ENCODE data around the gene WNT9B. TPM values are rescaled to one million over a fixed set of nuclear protein-coding genes. Genes with fewer than 3 reads are reported as not detected.

Gene WNT9B
- total and polyA plus RNA-seq, 2 of the 13 experiments (the other 11 are each of a cell fraction or from before 2014, with no cell fraction given) = not detected

- no peak for TF ChIP-seq MED1 (CRISPR knock-in tag; IDR thresholded peaks at IDR 0.05)
- H3K9ac ChIP-seq (ENCODE audit: insufficient read depth, low read depth, low read length) = no peak overlapping the region
- H3K4me2 ChIP-seq (ENCODE audit: low read depth, low read length) = no peak overlapping the region
- no peaks in the 10 kb centered on the region for H3K9me3 ChIP-seq (ENCODE audit: low read length)
- no peak overlapping the region for H3K27ac ChIP-seq (ENCODE audit: extremely low read length, insufficient read depth, low read length)
- WGBS (ENCODE audit: low lambda C conversion rate) = 29% methylated on average over 3 of the region's 3 CpGs
- H4K20me1 ChIP-seq (ENCODE audit: insufficient read depth, low read length) = no peaks in the 10 kb centered on the region
- no TSS peak for BruUV-seq (replicated peaks)
- ATAC-seq (no peak), DNase-seq (ENCODE audit: low spot score) (no peak), FAIRE-seq (no peak)
- H3K4me3 ChIP-seq (replicated peaks in 1 of 3; ENCODE audit: insufficient read depth in 1 of 3, low read depth in 2 of 3, low read length in 3 of 3) = no peak overlapping the region
- no peaks in the 10 kb centered on the region for H3K36me3 ChIP-seq (replicated peaks in 1 of 2; ENCODE audit: control insufficient read depth in 1 of 2, insufficient read depth in 2 of 2, low read length in 2 of 2)
- CTCF ChIA-PET (ENCODE audit: low intra/inter-chr PET ratio, low total read pairs) = no interaction called here
- peaks cover 7 to 79% of the 10 kb centered on the region in 2 experiments; a peak in 3 of 5 replicates for H3K27me3 ChIP-seq (ENCODE audit: control insufficient read depth in 1 of 2, insufficient read depth in 2 of 2, low read length in 2 of 2)
- POLR2A ChIA-PET = no interaction called here
- in situ Hi-C loops (cut with HindIII; ENCODE audit: extremely low pct_ligation_motif_present, low pct_unique_long_range_greater_than_20kb) = no loop called here
- no peaks in the 10 kb centered on the region for H3K79me2 ChIP-seq (ENCODE audit: insufficient read depth, low read length)
- H2AFZ ChIP-seq (ENCODE audit: low read length) = no peak overlapping the region
- H3K4me1 ChIP-seq (ENCODE audit: insufficient read depth, low read length) = peaks cover 6% of the 10 kb centered on the region
- intact Hi-C loops (cut with micrococcal nuclease; ENCODE audit: unreplicated experiment) = no loop called here
These were observed 37.5 kb upstream of the WNT9B start for GRCh38 chr17:46813920-46814319.

GRCh38 chr17:46814446-46814845, 36.9 kb upstream of the WNT9B start:
- H3K9me3 ChIP-seq (ENCODE audit: low read length) = no peaks in the 10 kb centered on the region
- H3K9ac ChIP-seq (ENCODE audit: insufficient read depth, low read depth, low read length) = no peak overlapping the region
- no peak overlapping the region for H3K4me3 ChIP-seq (replicated peaks in 1 of 3; ENCODE audit: insufficient read depth in 1 of 3, low read depth in 2 of 3, low read length in 3 of 3)
- in situ Hi-C loops (cut with HindIII; ENCODE audit: extremely low pct_ligation_motif_present, low pct_unique_long_range_greater_than_20kb) = no loop called here
- H4K20me1 ChIP-seq (ENCODE audit: insufficient read depth, low read length) = no peaks in the 10 kb centered on the region
- H3K79me2 ChIP-seq (ENCODE audit: insufficient read depth, low read length) = no peaks in the 10 kb centered on the region
- FAIRE-seq (no peak), ATAC-seq (no peak), DNase-seq (ENCODE audit: low spot score) (no peak)
- peaks cover 12 to 79% of the 10 kb centered on the region in 2 experiments; a peak in 4 of 5 replicates for H3K27me3 ChIP-seq (ENCODE audit: control insufficient read depth in 1 of 2, insufficient read depth in 2 of 2, low read length in 2 of 2)
- POLR2A ChIA-PET = no interaction called here
- no peaks in the 10 kb centered on the region for H3K36me3 ChIP-seq (replicated peaks in 1 of 2; ENCODE audit: control insufficient read depth in 1 of 2, insufficient read depth in 2 of 2, low read length in 2 of 2)
- intact Hi-C loops (cut with micrococcal nuclease; ENCODE audit: unreplicated experiment) = no loop called here
- CTCF ChIA-PET (ENCODE audit: low intra/inter-chr PET ratio, low total read pairs) = no interaction called here
- peaks cover 11% of the 10 kb centered on the region for H3K4me1 ChIP-seq (ENCODE audit: insufficient read depth, low read length)
- WGBS (ENCODE audit: low lambda C conversion rate) = 53% methylated on average over 7 of the region's 7 CpGs
- H3K4me2 ChIP-seq (ENCODE audit: low read depth, low read length) = no peak overlapping the region
- no peak overlapping the region for H2AFZ ChIP-seq (ENCODE audit: low read length)
- BruUV-seq (replicated peaks) = no TSS peak
- H3K27ac ChIP-seq (ENCODE audit: extremely low read length, insufficient read depth, low read length) = no peak overlapping the region
- no peak for TF ChIP-seq TCF12 (IDR thresholded peaks at IDR 0.05)
- no peak for TF ChIP-seq TCF12 (CRISPR knock-in tag; IDR thresholded peaks at IDR 0.05)
- TF ChIP-seq ZNF784 (CRISPR knock-in tag; IDR thresholded peaks at IDR 0.05; ENCODE audit: borderline replicate concordance) = no peak
- no peak for TF ChIP-seq KLF6 (CRISPR knock-in tag; IDR thresholded peaks at IDR 0.05)
- no peak for TF ChIP-seq ZNF280B (CRISPR knock-in tag; IDR thresholded peaks at IDR 0.05; ENCODE audit: borderline replicate concordance)
- no peak for TF ChIP-seq CREB3 (CRISPR knock-in tag; IDR thresholded peaks at IDR 0.05)
- TF ChIP-seq MXD4 (CRISPR knock-in tag; IDR thresholded peaks at IDR 0.05) = no peak
- no peak for TF ChIP-seq ZNF17 (CRISPR knock-in tag; IDR thresholded peaks at IDR 0.05)
- TF ChIP-seq CCAR2 (optimal IDR thresholded peaks at IDR 0.05; ENCODE audit: low read depth, low read length) = no peak
- TF ChIP-seq CBX5 (CRISPR knock-in tag; IDR thresholded peaks at IDR 0.05; ENCODE audit: borderline replicate concordance) = no peak
- no peak for TF ChIP-seq RNF2 (conservative IDR thresholded peaks at IDR 0.05; ENCODE audit: low read depth)
- no peak for TF ChIP-seq NFIC (IDR thresholded peaks at IDR 0.05; ENCODE audit: low read length)
- no peak for TF ChIP-seq ZNF839 (CRISPR knock-in tag; IDR thresholded peaks at IDR 0.05; ENCODE audit: borderline replicate concordance)
- no peak for TF ChIP-seq ARID3A (IDR thresholded peaks at IDR 0.05; ENCODE audit: low read depth, low read length)
